GM12878 (cell line): ENCODE data around the gene SAP30L. TPM values are rescaled to one million over a fixed set of nuclear protein-coding genes. Genes with fewer than 3 reads are reported as not detected.
A peak's percentile ranks its signal among the peaks of the same experiment; 100 is the strongest.

Experiments used
- ATAC-seq: fragments of 200-7000 bp; cut with Tn5 transposase; 3 replicates; pipeline ENCODE4 v1.9.1; 2020; ENCODE audit warnings: mild to moderate bottlenecking, moderate library complexity
- BruUV-seq: library from RNA; stranded (reverse); fragments of 400-500 nt; replicated peaks from 2 replicates; lab custom pipeline; 2021; lab: Mats Ljungman, UMichigan
- CTCF ChIA-PET: fragments of 300-600 bp; sonication (Branson Sonifier 250); formaldehyde crosslinking; extraction: SDS; loops from one replicate; lab custom pipeline; 2021; ENCODE audit warnings: inconsistent platforms; lab: Yijun Ruan, JAX
- POLR2A ChIA-PET: fragments of 350-600 bp; formaldehyde crosslinking; extraction: SDS; loops from one replicate; lab custom pipeline; 2021; ENCODE audit warnings: inconsistent platforms; lab: Charles Lee
- RAD21 ChIA-PET: fragments of 300-600 bp; sonication (Branson Sonifier 250); formaldehyde crosslinking; loops from one replicate; lab custom pipeline; 2023; ENCODE audit warnings: antibody characterized with exemption; ENCODE audit not compliant: unreplicated experiment; lab: Charles Lee
- SMC1A ChIA-PET: fragments of 300-600 bp; sonication (Branson Sonifier 250); formaldehyde crosslinking; loops from one replicate; lab custom pipeline; 2023; ENCODE audit not compliant: unreplicated experiment, uncharacterized antibody; lab: Charles Lee
- DNase-seq: peaks from one replicate; pipeline ENCODE4 v3.0.0-alpha.2; 2011; ENCODE audit warnings: low read depth, low spot score
- FAIRE-seq: peaks from 3 replicates; lab custom pipeline; 2011; peaks lifted over from hg19 to GRCh38; lab: Jason Lieb, UNC
- H2AFZ ChIP-seq: 2 replicates; pipeline ENCODE4 v1.6.0; 2011; ENCODE audit warnings: low read depth, low read length, control low read depth; ENCODE audit not compliant: control insufficient read depth
- H3K27ac ChIP-seq: 2 replicates; pipeline ENCODE4 v1.5.1; 2011; ENCODE audit warnings: control low read depth; ENCODE audit not compliant: control insufficient read depth, insufficient read depth
- H3K27me3 ChIP-seq, 2 experiments: replicated peaks in 1 of 2; 2 replicates each; pipeline versions ENCODE4 v1.6.0 to v1.6.1; 2011; ENCODE audit warnings: low read length in 1 of 2; ENCODE audit not compliant: control insufficient read depth in 2 of 2, insufficient read depth in 2 of 2
- H3K36me3 ChIP-seq, 2 experiments: 2 replicates each; pipeline ENCODE4 v1.5.1; 2011; ENCODE audit warnings: low read length in 1 of 2; ENCODE audit not compliant: control insufficient read depth in 2 of 2, insufficient read depth in 2 of 2
- H3K4me1 ChIP-seq: 2 replicates; pipeline ENCODE4 v1.6.1; 2011; ENCODE audit warnings: mild to moderate bottlenecking, low read length, moderate library complexity, mixed read lengths; ENCODE audit not compliant: control insufficient read depth, insufficient read depth
- H3K4me2 ChIP-seq: 2 replicates; pipeline ENCODE4 v1.6.0; 2011; ENCODE audit warnings: control low read depth; ENCODE audit not compliant: control insufficient read depth, insufficient read depth
- H3K4me3 ChIP-seq: fragments of 200-600 bp; sonication (generic); 2 replicates; pipeline ENCODE4 v1.5.1; 2016
- H3K79me2 ChIP-seq: 2 replicates; pipeline ENCODE4 v1.6.0; 2011; ENCODE audit warnings: low read length; ENCODE audit not compliant: control insufficient read depth, insufficient read depth
- H3K9ac ChIP-seq: 2 replicates; pipeline ENCODE4 v1.8.0; 2011; ENCODE audit warnings: low read length, control low read depth, mixed read lengths; ENCODE audit not compliant: control insufficient read depth, insufficient read depth
- H3K9me3 ChIP-seq: replicated peaks from 3 replicates; pipeline ENCODE4 v1.5.1; 2011; ENCODE audit warnings: mild to moderate bottlenecking, low read length; ENCODE audit not compliant: control insufficient read depth, insufficient read depth
- H4K20me1 ChIP-seq: 2 replicates; pipeline ENCODE4 v1.6.0; 2011; ENCODE audit not compliant: control insufficient read depth, insufficient read depth
- CBFB ChIP-seq: IDR thresholded peaks from 2 replicates; pipeline ENCODE4 v1.6.1; 2016; ENCODE audit warnings: antibody characterized with exemption, low read depth
- CHD4 ChIP-seq: fragments of 200-600 bp; sonication (generic); IDR thresholded peaks from 2 replicates; pipeline ENCODE4 v1.6.1; 2016; ENCODE audit warnings: mild to moderate bottlenecking
- E2F8 ChIP-seq: fragments of 450-650 bp; IDR thresholded peaks from 2 replicates; pipeline ENCODE4 v1.6.1; 2018; ENCODE audit warnings: mild to moderate bottlenecking, low read depth, moderate library complexity; ENCODE audit not compliant: partially characterized antibody
- ETV6 ChIP-seq, 2 experiments: fragments of 450-650 bp in 1 of 2; IDR thresholded peaks in 1 of 2; conservative IDR thresholded peaks in 1 of 2; 2 replicates each; pipeline ENCODE4 v1.6.1; 2014; ENCODE audit warnings: antibody characterized with exemption in 1 of 2, borderline replicate concordance in 1 of 2, low read depth in 1 of 2, mild to moderate bottlenecking in 1 of 2, moderate library complexity in 1 of 2
- GABPA ChIP-seq: IDR thresholded peaks from 2 replicates; pipeline ENCODE4 v1.6.1; 2014; ENCODE audit warnings: antibody characterized with exemption, low read depth, mild to moderate bottlenecking, inconsistent platforms
- MEF2B ChIP-seq: fragments of 450-650 bp; IDR thresholded peaks from 2 replicates; pipeline ENCODE4 v1.6.1; 2018; ENCODE audit warnings: mild to moderate bottlenecking, moderate library complexity; ENCODE audit not compliant: partially characterized antibody, poor library complexity, severe bottlenecking
- MTA2 ChIP-seq: fragments of 450-650 bp; IDR thresholded peaks from 2 replicates; pipeline ENCODE4 v1.6.1; 2016; ENCODE audit warnings: low read depth, mild to moderate bottlenecking, moderate library complexity
- POLR2AphosphoS5 ChIP-seq: IDR thresholded peaks from 2 replicates; pipeline ENCODE4 v1.6.1; 2011; ENCODE audit warnings: mild to moderate bottlenecking, low read length, inconsistent platforms
- RAD21 ChIP-seq: IDR thresholded peaks from 2 replicates; pipeline ENCODE4 v1.6.1; 2011; ENCODE audit warnings: mild to moderate bottlenecking, low read depth, low read length, moderate library complexity; ENCODE audit not compliant: insufficient read depth
- RFX5 ChIP-seq: IDR thresholded peaks from 2 replicates; pipeline ENCODE4 v1.6.1; 2011; ENCODE audit warnings: low read depth, low read length, improper control_type of control experiment
- SKIL ChIP-seq: fragments of 450-650 bp; IDR thresholded peaks from 2 replicates; pipeline ENCODE4 v1.6.1; 2017; ENCODE audit warnings: mild to moderate bottlenecking, low read depth, inconsistent platforms; ENCODE audit not compliant: poor library complexity, severe bottlenecking
- SP1 ChIP-seq: IDR thresholded peaks from one replicate; pipeline ENCODE4 v1.6.1; 2011; ENCODE audit warnings: low read depth, low read length
- SPI1 ChIP-seq: IDR thresholded peaks from 2 replicates; pipeline ENCODE4 v1.6.1; 2011; ENCODE audit warnings: low read depth, mild to moderate bottlenecking, low read length, moderate library complexity, borderline replicate concordance; ENCODE audit not compliant: insufficient read depth
- WRNIP1 ChIP-seq: IDR thresholded peaks from 2 replicates; pipeline ENCODE4 v1.6.1; 2011; ENCODE audit warnings: low read depth, low read length, improper control_type of control experiment, borderline replicate concordance
- ZNF217 ChIP-seq: fragments of 450-650 bp; IDR thresholded peaks from 2 replicates; pipeline ENCODE4 v1.6.1; 2017; ENCODE audit warnings: antibody characterized with exemption, mild to moderate bottlenecking
- ZZZ3 ChIP-seq: IDR thresholded peaks from 2 replicates; pipeline ENCODE4 v1.6.1; 2011; ENCODE audit warnings: low read depth; ENCODE audit not compliant: control insufficient read depth, insufficient read length
- WGBS: methylation state at CpG from one replicate; pipeline ENCODE4 v1.1.6; 2016; ENCODE audit warnings: low lambda C conversion rate; ENCODE audit not compliant: insufficient replicate concordance, insufficient coverage; ENCODE audit errors: missing lambda C conversion rate; 5-methylcytosine and 5-hydroxymethylcytosine counted together
- in situ Hi-C: fragments of 300-500 bp; cut with MboI; formaldehyde crosslinking; loops from 9 replicates; pipeline ENCODE4 v1.14.3; 2018; ENCODE audit warnings: mixed read lengths
- intact Hi-C: fragments of 100-400 bp; cut with micrococcal nuclease; formaldehyde crosslinking; loops from one replicate; pipeline ENCODE4 v1.14.2; 2022; ENCODE audit not compliant: unreplicated experiment
- polyA plus RNA-seq, 11 experiments: library from polyadenylated mRNA; depleted of rRNA in 4 of 11; unstranded in 6 of 11; stranded (reverse) in 5 of 11; fragments of >200 nt; fragmentation: Nextera tagmentation in 4 of 11; fragmentation: Illumina TruSeq in 1 of 11; extraction: Ambion mirVana in 4 of 11; extraction: Trizol in 1 of 11; gene quantifications; 1 replicate in 1 of 11; 2 replicates in 10 of 11; pipeline versions ENCODE4 v1.2.1 to v1.2.3, GENCODE V29; 2011 to 2016; ENCODE audit warnings: inconsistent platforms in 2 of 11, missing spikeins in 2 of 11, low read depth in 1 of 11
- total RNA-seq, 4 experiments: library from RNA; depleted of rRNA in 3 of 4; stranded (reverse); fragments of >200 nt in 3 of 4; fragmentation: Illumina TruSeq in 1 of 4; extraction: Trizol in 1 of 4; gene quantifications; 2 replicates each; pipeline versions ENCODE4 v1.2.1 to v1.2.3, GENCODE V29; 2013 to 2021
- TF ChIP-seq, protein P1 (sequence below), 3 experiments: IDR thresholded peaks in 2 of 3; conservative IDR thresholded peaks in 1 of 3; 2 replicates each; pipeline ENCODE4 v1.5.1; 2011; ENCODE audit warnings: low read depth in 3 of 3, low read length in 3 of 3, mild to moderate bottlenecking in 3 of 3, control low read depth in 2 of 3, moderate library complexity in 2 of 3, inconsistent platforms in 1 of 3, mixed read lengths in 1 of 3; ENCODE audit not compliant: control insufficient read depth in 2 of 3, insufficient read depth in 1 of 3; ENCODE audit errors: extremely low read depth in 1 of 3

SAP30L gene
- total and polyA plus RNA-seq, 10 of the 15 experiments (the other 5 are each of a cell fraction or from before 2014, with no cell fraction given) = 2.4 to 36.8 (median 15.7) TPM

GRCh38 chr5:154415114-154415513 lies 30.7 kb upstream of the SAP30L start:
- in situ Hi-C loops = no loop called here
- Histone ChIP-seq H3K9me3 (no peaks in the 10 kb centered on the region), H3K36me3 (peaks cover 5 to 24% of the 10 kb centered on the region in 2 experiments), H3K4me2 (no peak overlapping the region), H4K20me1 (0 out of 2 replicates have a peak, but pooled peaks cover 5% of the 10 kb centered on the region), H3K27ac (no peak overlapping the region), H3K9ac (no peak overlapping the region), H2AFZ (no peak overlapping the region), H3K27me3 (no peaks in the 10 kb centered on the region), H3K4me1 (peaks cover 8% of the 10 kb centered on the region), H3K4me3 (no peak overlapping the region), H3K79me2 (no peaks in the 10 kb centered on the region)
- intact Hi-C loops = no loop called here
- DNase-seq (no peak), ATAC-seq (no peak), FAIRE-seq (peak; percentile 38)
- SMC1A ChIA-PET = no interaction called here
- RAD21 ChIA-PET = interaction anchor here (1.8 kb wide), 1 partner anchor 10 kb away, joined by 4 read pairs; no protein-coding TSS in a partner anchor
- no TSS peak for BruUV-seq
- CTCF ChIA-PET = interaction anchor here (0.9 to 1.0 kb wide), 2 partner anchors 9 to 123 kb away, joined by 3 to 5 read pairs; no protein-coding TSS in a partner anchor
- POLR2A ChIA-PET = interaction anchor here (0.6 kb wide), 1 partner anchor 466 kb away, joined by 3 read pairs; no protein-coding TSS in a partner anchor
- 82% methylated on average over 6 of the region's 6 CpGs for WGBS
- TF ChIP-seq, protein P1, sequence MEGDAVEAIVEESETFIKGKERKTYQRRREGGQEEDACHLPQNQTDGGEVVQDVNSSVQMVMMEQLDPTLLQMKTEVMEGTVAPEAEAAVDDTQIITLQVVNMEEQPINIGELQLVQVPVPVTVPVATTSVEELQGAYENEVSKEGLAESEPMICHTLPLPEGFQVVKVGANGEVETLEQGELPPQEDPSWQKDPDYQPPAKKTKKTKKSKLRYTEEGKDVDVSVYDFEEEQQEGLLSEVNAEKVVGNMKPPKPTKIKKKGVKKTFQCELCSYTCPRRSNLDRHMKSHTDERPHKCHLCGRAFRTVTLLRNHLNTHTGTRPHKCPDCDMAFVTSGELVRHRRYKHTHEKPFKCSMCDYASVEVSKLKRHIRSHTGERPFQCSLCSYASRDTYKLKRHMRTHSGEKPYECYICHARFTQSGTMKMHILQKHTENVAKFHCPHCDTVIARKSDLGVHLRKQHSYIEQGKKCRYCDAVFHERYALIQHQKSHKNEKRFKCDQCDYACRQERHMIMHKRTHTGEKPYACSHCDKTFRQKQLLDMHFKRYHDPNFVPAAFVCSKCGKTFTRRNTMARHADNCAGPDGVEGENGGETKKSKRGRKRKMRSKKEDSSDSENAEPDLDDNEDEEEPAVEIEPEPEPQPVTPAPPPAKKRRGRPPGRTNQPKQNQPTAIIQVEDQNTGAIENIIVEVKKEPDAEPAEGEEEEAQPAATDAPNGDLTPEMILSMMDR (IDR thresholded peaks at IDR 0.05 in 2 of 3, conservative IDR thresholded peaks at IDR 0.05 in 1 of 3; ENCODE audit: control insufficient read depth in 2 of 3, extremely low read depth in 1 of 3, insufficient read depth in 1 of 3, low read depth in 3 of 3, low read length in 3 of 3) = no peak
- TF ChIP-seq POLR2AphosphoS5 (no peak), SKIL (no peak), WRNIP1 (no peak), RFX5 (no peak), GABPA (no peak), CHD4 (no peak), ZNF217 (no peak), E2F8 (no peak), CBFB (no peak), SP1 (no peak), MTA2 (no peak), MEF2B (no peak), SPI1 (no peak), RAD21 (no peak), ZZZ3 (no peak), ETV6 (conservative IDR thresholded peaks at IDR 0.05 in 1 of 2, IDR thresholded peaks at IDR 0.05 in 1 of 2; ENCODE audit: borderline replicate concordance in 1 of 2, low read depth in 1 of 2) (no peak)
